AG09319 (cell line): ENCODE data around the gene SLC25A41.
"Not testable (repeated sequence)": the region's sequence is repeated elsewhere in the genome, so short reads cannot be mapped to it uniquely, and the experiment has no call there.

Source experiments
- DNase-seq: peaks from one replicate; pipeline ENCODE4 v3.0.0-alpha.2; 2010; ENCODE audit warnings: low read depth; ENCODE audit errors: extremely low read depth
- CTCF ChIP-seq: IDR thresholded peaks from 2 replicates; pipeline ENCODE4 v1.5.1; 2011; ENCODE audit warnings: low read depth, mild to moderate bottlenecking, inconsistent platforms, low read length, moderate library complexity

The SLC25A41 gene

GRCh38 chr19:6413291-6413690 is 20.3 kb downstream of the SLC25A41 start:
- TF ChIP-seq CTCF, result no peak
- no peak for DNase-seq

GRCh38 chr19:6412447-6413091 is 21.0 kb downstream of the SLC25A41 start:
- no peak for DNase-seq
- peak; percentile 50 for TF ChIP-seq CTCF

GRCh38 chr19:6412061-6412446 is 21.5 kb downstream of the SLC25A41 start:
- DNase-seq, result no peak
- no peak for TF ChIP-seq CTCF

- no peak for TF ChIP-seq CTCF
- DNase-seq, result no peak
These were observed 24.2 kb downstream of the SLC25A41 start for GRCh38 chr19:6409346-6409745.

- DNase-seq, result no peak
- TF ChIP-seq CTCF, result no peak
These were observed 27.2 kb downstream of the SLC25A41 start for GRCh38 chr19:6406401-6406800.

DNA sequence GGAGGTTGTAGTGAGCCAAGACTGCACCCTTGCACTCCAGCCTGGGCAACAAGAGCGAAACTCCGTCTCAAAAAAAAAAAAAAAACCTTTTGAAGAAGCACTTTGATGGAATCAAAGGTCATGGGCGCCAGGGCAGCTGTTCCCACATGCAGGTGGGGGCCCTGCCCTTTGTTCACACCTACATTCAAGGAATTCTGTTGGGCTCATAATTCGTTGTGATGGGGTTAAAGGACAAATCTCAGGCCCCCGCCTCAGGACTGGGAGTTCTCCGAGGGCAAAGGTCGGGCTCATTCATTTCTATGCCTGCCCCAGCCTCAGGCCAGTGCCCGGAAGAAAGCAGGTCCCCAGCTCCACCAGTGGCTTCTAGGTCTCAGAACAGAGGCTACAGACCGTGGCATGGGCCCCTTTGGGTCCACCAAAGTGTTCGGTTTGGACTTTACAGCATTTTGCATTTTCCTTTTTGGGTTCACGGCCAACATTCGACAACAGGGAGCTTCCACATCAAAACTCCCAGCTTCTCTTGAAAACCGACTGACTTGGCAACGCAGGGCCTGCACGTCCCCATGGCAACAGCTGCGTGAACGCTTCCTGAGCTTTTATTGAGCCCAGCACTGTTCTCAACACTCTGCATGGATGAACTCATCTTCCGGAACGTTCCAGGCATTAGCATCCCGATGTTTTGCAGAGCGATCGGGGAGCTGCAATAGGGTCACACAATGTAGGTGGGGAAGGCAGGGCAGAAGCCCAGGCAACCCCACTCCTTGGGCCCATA is 30.5 kb downstream of the SLC25A41 start:
- DNase-seq, result no peak
- no peak for TF ChIP-seq CTCF

DNA sequence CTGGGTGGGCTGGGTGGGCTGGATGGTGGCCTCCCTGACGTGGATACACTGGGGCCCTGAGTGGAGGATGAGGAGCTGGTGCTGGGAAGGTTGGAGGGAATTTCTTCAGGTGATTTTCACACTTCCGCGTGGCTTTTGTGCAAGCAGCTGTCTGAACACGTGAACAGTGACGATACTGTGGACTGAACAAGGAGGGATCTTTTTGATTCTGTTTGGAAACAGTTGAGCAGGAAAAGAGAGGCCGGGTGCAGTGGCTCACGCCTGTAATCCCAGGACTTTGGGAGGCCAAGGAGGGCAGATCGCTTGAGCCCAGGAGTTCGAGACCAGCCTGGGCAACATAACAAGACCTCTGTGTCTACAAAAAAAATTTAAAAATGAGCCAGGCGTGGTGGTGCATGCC is 31.5 kb downstream of the SLC25A41 start:
- no peak for DNase-seq
- TF ChIP-seq CTCF, result no peak

DNA sequence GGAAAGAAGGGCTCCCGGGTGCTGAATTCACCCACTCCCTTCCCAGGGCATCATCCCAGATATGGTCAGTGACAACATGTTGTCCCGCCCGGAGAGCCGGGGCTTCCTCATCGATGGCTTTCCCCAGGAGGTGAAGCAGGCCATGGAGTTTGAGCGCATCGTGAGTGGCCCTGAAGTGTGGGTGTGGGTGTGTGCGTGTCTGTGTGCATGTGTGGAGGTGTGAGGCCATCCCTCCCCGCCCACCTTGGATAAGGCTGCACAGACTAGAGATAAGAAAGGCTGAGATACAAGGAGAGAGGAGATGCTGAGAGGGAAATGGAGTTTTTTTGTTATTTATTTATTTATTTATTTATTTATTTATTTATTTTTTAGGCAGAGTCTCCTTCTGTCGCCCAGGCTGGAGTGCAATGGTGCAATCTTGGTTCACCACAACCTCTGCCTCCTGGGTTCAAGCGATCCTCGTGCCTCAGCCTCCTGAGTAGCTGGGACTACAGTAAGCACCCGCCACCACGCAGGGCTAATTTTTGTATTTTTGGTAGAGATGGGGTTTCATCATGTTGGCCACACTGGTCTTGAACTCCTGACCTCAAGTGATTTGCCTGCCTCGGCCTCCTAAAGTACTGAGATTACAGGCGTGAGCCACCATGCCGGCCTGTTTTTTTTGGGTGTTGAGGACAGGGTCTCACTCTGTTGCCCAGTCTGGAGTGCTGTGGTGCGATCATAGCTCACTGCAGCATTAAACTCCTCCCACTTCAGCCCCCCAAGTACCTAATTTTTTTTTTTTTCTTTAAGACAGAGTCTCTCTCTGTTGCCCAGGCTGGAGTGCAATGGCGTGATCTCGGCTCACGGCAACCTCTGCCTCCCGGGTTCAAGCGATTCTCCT is 33.3 kb downstream of the SLC25A41 start:
- DNase-seq, result not testable (repeated sequence)
